GM19468 (cell line): ENCODE measurements around the gene TUBA4B.
"Not testable (repeated sequence)": the region's sequence is repeated elsewhere in the genome, so short reads cannot be mapped to it uniquely, and the experiment has no call there.

Experiments used
- ATAC-seq: cut with Tn5 transposase; IDR thresholded peaks from one replicate; pipeline ENCODE4 v1.9.1; 2021; ENCODE audit warnings: mild to moderate bottlenecking, moderate library complexity, moderate number of reproducible peaks; ENCODE audit not compliant: unreplicated experiment; ENCODE audit errors: extremely low read depth

The TUBA4B gene

DNA sequence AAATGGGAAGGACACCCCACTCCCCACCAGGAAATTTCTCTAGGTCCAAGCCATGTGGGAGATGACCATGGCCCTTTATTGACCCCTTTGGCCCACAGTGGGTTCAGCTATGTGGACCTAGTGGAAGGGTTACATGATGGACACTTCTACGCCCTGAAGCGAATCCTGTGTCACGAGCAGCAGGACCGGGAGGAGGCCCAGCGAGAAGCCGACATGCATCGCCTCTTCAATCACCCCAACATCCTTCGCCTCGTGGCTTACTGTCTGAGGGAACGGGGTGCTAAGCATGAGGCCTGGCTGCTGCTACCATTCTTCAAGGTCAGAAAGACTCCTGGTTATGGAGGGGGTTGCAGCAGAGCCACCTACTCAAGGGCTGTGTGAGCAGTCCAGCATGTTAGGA, 6.5 kb upstream of the TUBA4B start:
- ATAC-seq: no peak

DNA sequence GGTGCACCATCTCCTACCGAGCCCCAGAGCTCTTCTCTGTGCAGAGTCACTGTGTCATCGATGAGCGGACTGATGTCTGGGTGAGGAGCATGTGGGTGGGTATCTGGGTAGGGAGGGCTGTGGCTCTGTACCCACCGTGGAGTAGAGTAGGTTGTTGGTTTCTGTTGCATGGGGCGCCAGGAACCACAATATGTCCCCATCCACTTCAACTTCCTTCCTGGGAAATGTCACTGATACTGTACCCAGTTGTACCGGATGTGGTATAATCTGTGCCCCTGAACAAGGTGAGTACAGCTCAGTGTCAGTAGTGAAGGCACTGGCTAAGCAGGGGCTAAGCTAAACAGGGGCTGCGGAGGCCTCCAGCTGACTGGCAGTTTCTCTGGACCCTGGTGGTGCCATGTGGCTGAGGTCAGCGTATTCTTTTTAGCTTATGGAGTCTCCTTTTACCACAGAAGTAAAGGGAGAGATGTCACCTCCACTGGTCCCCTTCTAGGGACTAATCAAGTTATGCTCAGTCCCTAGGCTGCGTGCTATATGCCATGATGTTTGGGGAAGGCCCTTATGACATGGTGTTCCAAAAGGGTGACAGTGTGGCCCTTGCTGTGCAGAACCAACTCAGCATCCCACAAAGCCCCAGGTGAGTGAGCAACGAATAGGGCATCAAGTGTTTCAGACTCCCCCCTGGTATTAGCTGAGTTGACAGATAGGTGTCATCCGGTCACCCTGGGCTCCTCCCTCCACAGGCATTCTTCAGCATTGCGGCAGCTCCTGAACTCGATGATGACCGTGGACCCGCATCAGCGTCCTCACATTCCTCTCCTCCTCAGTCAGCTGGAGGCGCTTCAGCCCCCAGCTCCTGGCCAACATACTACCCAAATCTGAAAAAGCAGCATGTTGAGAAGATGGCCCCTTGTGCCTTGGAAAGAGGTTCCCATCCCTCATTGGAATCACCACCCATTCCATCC, 5.1 kb upstream of the TUBA4B start:
- ATAC-seq: no peak

DNA sequence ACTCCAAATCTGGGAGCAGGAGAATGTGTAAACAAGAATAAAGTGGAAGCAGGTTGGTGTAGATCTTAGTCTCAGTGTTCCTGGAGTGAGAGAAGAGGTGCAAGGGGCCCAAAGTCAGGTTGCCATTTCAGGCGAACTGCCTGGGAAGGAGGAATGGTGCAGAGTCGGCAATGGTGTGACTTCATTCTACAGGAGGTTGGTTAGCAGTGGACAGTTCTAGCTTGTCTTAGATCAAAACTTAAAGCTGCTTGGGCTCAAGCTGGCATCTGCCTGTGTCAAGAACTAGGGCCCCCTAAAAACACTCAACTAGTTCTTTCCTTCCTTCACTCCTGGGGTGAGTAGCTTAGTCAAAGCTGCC, 4.2 kb upstream of the TUBA4B start:
- ATAC-seq: no peak

DNA sequence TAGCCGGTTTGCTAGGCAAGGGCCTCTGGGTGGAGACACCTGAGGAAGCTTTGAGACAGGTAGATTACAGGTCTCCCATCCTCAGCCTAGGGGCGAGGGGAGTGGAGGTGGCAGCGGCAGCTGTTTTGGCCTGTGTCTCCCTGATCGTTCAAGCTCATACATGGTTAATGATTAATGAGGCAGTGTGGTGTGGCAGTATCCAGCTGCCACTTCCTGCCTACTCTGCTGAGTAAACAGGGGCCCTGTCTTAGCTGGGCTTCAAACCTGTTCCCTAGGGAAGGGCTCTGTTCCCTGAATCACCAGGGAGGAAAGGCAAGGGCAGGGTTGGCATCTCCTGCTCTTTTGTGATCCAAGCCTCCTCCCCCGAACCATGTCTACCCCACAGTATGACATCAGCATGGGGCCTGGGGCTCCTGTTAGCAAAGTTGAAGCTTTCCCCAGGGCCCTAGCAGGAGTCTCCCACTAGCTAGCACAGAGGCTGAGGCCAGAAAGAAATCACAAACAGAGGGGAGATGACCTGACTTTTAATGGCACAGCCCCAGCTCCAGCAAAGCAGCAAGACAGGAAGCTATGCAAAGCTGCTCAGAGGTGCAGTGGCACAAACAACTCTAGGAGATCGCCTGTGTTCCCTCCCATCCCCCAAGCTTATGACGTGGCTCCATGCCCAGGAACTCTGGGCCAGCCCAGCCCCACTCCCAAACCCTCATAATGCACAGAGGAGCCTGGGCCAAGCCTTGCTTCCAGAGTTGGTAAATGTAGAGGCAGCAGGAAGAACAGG, 3.7 kb upstream of the TUBA4B start:
- ATAC-seq: peak; percentile 37

DNA sequence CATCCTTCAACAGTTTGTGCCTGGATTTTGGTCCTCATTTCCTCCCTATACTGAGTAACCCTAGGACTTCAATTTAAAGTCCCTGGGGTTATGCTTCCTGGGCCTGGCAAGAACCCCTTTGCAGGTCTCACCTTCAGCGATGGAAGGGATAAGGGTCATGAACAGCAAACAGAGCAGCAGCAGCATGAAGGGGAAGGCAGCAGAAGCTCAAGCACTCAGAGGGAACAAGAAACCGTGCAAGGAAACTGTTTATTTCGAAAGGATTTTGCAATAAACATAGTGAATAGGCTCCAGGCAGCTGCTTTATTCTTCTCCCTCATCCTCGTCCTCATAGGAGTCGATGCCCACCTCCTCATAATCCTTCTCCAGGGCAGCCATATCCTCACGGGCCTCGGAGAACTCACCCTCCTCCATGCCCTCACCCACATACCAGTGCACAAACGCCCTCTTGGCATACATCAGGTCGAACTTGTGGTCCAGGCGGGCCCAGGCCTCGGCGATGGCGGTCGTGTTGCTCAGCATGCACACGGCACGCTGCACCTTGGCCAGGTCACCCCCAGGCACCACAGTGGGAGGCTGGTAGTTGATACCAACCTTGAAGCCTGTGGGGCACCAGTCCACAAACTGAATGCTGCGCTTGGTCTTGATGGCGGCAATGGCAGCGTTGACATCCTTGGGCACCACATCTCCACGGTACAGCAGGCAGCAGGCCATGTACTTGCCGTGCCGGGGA, 2.8 kb upstream of the TUBA4B start:
- no peak for ATAC-seq

DNA sequence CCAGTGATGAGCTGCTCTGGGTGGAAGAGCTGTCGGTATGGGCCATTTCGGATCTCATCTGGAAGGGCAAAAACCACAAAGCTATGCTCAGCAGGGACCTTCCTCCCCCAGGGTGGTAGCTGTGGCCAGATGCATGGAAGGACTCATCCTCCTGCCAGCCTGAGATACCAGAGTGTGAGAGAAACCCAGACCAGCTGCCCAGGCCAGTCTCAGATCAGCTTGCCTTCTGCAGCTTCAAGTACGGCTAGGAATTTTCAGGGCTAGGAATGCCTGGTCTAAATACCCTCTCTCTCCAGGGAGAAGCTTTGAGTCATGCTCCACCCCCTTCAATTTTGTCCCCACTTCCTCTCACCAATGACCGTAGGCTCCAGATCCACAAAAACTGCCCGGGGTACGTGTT, 1.4 kb upstream of the TUBA4B start:
- ATAC-seq: no peak

DNA sequence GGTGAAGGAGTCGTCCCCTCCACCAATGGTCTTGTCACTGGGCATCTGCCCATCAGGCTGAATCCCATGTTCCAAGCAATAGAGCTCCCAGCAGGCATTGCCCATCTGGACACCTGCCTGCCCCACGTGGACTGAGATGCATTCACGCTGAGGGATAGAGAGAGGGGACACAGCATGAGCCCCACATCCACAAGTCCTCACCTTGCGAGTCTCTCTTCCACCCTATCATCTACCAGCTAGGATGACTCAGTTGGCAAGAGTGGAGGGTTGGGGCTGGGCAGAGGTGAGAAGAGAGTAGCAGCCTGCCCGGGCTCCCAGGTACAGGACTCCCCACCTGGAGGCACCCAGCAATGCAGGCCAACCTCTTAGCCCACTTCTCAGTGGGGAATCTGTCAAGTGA, 959 bp upstream of the TUBA4B start:
- ATAC-seq: no peak

DNA sequence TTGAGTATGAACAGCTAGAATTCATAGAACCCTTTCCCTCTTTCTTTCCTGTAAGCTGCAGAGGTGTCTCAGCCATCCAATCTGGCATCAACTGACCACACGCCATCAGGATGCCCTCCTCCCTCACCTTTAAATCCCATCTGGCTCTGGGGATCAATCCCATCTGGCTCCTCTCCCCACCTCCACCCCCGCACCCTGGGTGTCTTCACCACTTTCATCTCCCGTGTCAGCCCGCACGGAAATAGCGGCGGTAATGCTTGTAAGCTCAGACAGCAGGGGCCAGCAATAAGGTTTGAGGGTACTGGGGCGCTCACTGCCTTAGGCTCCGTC, 508 bp upstream of the TUBA4B start:
- no peak for ATAC-seq

DNA sequence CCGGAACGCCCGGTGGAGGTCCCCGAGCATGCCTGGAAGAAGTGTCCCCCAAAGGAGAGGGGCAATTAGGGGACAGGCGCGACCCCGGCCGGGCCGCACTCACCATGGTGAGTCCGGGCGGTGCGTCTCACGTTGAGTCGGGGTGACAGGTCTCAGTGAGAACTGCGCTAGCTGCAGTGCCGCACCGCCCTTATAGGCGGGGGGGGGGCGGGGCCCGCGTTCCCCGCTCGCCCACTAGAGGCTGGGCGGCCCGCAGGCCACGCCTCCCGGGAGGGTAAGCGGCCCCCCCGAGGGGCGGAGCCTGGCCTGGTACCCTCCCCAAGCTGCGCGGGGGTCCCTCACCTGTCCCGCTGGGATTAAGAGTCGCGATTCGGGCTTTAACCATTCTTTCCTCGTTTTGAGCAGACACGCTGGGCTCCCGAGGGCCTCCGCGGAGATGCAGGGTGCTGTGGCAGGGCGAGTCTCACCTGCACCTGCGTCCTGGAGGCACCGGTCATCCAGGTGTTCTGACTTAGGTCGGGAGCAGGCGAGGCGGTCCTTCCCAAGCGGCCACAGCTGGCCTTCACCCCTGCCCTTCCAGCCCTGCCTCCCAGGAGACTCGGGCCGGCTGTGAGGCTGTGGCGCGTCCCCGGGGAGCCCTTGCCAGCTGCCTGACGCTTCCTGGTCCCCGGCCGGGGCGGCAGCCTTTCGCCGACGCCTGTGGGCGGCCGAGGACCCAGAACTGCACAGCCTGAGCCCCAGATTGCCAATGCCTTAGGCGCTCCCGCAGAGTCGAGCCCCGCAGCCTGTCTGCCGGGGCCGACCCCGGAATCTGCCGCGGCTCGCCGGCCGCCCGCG, 928 bp downstream of the TUBA4B start, which contains the start of gene TUBA4A:
Gene TUBA4A (minus strand): TSS at position 166 of the 837 bp plus-strand sequence. CDS start 60 bp downstream, at position 106.
- ATAC-seq: peak; percentile 23

DNA sequence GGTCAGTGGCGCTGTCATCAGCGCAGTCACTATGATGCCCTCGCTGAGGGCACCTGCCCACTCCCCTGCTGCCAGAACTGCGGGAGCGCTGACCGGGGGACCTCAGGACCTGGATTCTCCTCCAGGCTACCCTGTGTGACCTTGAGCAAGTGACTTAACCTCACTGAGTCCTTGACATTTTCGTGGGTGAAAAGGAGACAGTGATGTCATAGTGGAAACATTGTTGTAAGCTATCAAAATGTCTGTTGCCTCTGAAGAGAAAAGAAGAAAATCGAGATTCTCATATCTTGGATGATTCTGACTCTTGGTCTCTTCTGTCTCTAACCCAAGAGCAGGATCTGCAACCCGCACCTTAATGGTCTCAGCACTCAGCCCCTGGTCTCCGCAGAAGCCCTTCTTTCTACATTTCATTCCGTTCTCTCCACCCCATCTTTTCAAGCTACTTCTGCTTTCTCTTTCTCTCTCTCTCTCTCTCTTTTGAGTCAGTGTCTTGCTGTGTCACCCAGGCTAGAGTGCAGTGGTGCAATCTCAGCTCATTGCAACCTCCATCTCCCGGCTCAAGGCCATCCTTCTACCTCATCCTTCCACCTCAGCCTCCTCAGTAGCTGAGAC, 1.7 kb downstream of the TUBA4B start:
- no peak for ATAC-seq

DNA sequence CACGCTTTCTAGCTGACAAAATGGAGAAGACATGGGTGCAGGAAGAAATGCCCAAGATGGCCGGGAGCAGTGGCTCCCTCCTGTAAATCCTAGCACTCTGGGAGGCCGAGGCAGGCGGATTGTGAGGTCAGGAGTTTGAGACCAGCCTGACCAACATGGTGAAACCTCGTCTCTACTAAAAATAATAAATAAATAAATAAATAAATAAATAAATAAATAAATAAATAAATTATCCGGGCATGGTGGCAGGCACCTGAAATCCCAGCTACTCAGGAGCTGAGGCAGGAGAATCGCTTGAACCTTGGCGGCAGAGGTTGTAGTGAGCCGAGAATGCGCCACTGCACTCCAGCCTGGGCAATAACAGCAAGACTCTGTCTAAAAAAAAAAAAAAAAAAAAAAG, 5.9 kb downstream of the TUBA4B start:
- ATAC-seq: not testable (repeated sequence)

DNA sequence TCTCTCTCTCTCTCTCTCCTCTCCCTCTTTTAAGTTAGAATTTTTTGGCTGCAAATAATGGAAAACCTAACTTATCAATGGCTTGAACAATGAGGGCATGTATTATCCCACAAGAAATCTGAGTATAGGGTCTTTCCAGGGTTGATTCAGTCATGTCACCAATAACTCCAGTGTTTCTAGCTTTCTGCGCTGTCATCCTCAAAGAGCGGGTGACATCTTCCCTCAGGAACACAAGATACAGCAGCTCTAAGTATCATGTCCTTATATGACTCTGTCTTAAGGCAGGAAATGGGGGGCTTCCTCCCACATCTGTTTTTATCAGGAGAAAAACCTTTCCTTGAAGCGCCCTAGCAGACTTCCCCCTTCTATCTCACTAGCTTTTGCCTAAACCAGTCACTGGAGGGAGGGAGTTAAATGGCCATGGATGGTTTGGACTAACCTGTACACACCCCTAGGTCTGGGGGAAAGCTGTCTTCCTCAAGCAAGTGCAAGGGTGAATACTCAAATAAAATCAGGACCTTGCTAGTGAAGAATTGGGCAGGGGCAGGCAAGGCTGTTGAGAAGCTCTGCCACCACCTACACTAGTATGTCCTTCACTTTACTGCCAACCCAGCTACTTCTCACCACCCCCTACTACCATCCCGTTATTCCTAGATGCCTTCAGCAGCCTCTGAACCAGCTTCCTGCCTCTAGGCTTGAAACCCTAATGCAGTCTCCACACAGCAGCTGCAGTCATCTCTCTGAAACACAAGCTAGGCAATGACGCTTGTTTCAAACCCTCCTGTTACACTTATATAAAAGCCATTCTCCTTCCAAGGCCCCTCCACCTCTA, 8.2 kb downstream of the TUBA4B start:
- ATAC-seq: no peak

DNA sequence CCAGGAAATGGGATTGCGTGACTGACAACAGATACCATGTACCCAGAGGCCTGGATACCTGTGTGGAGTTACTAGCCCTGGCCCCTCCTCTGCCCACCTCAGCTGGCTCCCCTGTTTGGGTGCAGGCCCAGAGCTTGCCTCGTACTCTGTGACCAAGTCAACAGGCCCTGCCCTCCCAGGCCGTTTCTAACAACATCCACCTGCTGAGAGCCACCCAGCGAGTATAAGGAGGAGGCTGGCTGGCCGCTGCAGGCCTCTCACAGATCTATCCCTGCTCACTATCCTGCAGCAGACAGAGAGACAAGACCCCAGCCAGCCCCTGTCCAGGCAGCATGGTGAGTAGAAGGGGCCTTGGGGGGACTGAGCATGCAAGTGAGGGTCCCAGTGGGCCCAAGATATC, 13.2 kb downstream of the TUBA4B start:
- no peak for ATAC-seq

DNA sequence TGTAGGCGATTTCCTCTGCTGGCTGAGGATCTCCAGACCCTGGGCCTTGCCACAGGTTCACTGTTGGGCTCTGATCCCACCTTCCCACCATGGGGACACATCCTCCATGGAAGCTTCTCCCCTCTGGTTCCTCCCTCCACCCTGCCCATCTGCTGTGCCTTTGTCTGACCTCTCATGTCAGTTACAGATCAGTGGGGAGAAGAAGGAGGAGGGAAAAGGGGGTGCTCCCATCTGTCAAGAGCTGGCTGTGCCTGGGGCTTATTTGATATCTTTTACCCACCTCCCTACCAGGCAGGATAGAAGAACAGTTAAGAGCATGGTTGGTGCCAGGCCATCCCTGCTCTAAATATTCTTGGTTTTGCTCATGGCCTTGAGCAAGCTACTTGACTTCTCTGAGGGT, 13.8 kb downstream of the TUBA4B start:
- no peak for ATAC-seq

DNA sequence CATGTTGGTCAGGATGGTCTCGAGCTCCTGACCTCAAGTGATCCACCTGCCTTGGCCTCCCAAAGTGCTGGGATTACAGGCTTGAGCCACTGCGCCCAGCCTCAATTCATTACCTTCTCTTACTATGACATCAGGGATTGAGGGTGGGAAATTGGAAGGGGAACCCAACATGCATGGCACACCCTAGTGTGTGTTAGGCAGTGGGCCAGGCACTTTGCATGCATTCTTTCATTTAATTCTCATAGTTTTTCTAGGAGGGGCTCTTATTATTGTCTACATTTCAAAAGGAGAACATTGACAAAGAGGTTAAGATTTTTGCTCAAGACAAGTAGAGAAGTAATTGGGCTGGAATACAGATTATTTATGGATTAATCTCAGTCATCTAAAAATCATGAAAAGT, 15.3 kb downstream of the TUBA4B start:
- no peak for ATAC-seq

DNA sequence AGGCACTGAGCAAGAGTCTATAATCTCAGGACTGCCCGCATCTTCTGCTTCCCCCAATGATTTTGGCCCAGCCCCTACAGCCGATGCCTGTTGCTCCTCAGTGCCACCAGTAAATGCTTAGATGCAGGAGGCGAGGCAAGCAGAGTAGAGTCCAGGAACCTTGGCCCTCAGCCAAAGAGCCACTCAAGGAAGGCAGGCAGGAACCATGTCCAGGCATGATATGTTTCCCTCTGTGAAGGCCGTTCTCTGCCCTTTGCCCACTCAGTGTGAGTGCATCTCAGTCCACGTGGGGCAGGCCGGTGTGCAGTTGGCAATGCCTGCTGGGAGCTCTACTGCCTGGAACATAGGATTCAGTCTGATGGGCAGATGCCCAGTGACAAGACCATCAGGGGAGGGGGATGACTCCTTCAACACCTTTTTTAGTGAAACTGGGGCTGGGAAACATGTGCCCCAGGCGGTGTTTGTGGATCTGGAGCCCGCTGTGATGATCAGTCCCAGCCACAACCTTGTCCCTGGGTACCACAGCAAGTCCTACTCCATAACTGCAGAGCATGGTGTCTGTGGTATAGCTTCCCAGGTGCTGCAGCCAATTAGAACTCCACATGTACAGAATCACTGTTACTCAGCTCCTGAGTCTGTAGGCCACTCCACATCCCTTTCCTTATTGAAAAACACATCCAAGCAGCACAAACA, 16.5 kb downstream of the TUBA4B start:
- ATAC-seq: no peak

DNA sequence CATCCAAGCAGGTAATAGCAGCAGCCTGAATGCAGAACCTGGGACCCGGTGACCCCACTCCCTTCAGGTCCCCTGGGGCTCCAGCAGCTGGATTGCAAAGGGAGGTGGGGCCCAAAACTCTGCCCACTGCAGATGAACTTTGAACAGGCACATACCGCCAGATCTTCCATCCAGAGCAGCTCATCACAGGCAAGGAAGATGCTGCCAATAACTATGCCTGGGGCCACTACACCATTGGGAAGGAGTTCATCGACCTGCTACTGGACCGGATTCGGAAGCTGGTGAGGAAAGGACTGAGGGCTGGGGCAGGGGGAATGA, 17.0 kb downstream of the TUBA4B start:
- no peak for ATAC-seq

DNA sequence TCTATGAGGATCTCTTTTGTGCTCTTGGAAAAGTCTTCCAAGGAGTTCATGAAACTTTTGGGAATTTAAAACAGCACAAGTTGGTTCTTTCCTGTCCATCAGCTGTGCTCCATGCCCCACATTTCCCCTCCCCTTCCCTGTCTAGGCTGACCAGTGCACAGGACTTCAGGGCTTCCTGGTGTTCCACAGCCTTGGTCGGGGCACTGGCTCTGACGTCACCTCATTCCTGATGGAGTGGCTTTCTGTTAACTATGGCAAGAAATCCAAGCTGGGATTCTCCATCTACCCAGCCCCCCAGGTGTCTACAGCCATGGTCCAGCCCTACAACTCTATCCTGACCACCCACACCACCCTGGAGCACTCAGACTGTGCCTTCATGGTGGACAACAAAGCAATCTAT, 18.0 kb downstream of the TUBA4B start:
- ATAC-seq: no peak
